ENCODE results near the gene CAGE1. TPM values are rescaled to one million over a fixed set of nuclear protein-coding genes. Genes with fewer than 3 reads are reported as not detected.

The CAGE1 gene
- total and polyA plus RNA-seq, 10 of the 15 experiments (the other 5 are each of a cell fraction or from before 2014, with no cell fraction given), result 0.03 to 0.42 (median 0.08) TPM; not detected in 3

- 0 out of 2 replicates have a peak overlapping the region, but pooled peaks have one; percentile 3 for H3K27ac ChIP-seq (ENCODE audit: control insufficient read depth, insufficient read depth)
- peaks cover 16% of the 10 kb centered on the region for H3K4me1 ChIP-seq (ENCODE audit: control insufficient read depth, insufficient read depth, low read length)
- intact Hi-C loops (cut with micrococcal nuclease; ENCODE audit: unreplicated experiment), result no loop called here
- H3K36me3 ChIP-seq (ENCODE audit: control insufficient read depth in 2 of 2, insufficient read depth in 2 of 2, low read length in 1 of 2), result peaks cover 0 to 40% of the 10 kb centered on the region in 2 experiments
- no peaks in the 10 kb centered on the region for H3K27me3 ChIP-seq (replicated peaks in 1 of 2; ENCODE audit: control insufficient read depth in 2 of 2, insufficient read depth in 2 of 2, low read length in 1 of 2)
- peak overlapping the region; percentile 26; the same call in 1 of the 2 replicates for H3K4me2 ChIP-seq (ENCODE audit: control insufficient read depth, insufficient read depth)
- FAIRE-seq, result no peak
- BruUV-seq (replicated peaks), result no TSS peak
- no peaks in the 10 kb centered on the region for H4K20me1 ChIP-seq (ENCODE audit: control insufficient read depth, insufficient read depth)
- SMC1A ChIA-PET (ENCODE audit: uncharacterized antibody, unreplicated experiment), result interaction anchor here (1.5 to 3.1 kb wide), 2 partner anchors 31 to 83 kb away, joined by 3 to 9 read pairs; no protein-coding TSS in a partner anchor
- CTCF ChIA-PET, result interaction anchor here (1.6 kb wide), 1 partner anchor 31 kb away, joined by 9 read pairs; no protein-coding TSS in a partner anchor
- RAD21 ChIA-PET (ENCODE audit: unreplicated experiment), result no interaction called here
- in situ Hi-C loops (cut with MboI), result no loop called here
- peaks cover 84% of the 10 kb centered on the region for H3K79me2 ChIP-seq (ENCODE audit: control insufficient read depth, insufficient read depth, low read length)
- H2AFZ ChIP-seq (ENCODE audit: control insufficient read depth, low read depth, low read length), result no peak overlapping the region
- no peak for DNase-seq (ENCODE audit: low read depth, low spot score)
- no peak for TF ChIP-seq ZNF207 (IDR thresholded peaks at IDR 0.05; ENCODE audit: borderline replicate concordance)
- TF ChIP-seq, protein P1, sequence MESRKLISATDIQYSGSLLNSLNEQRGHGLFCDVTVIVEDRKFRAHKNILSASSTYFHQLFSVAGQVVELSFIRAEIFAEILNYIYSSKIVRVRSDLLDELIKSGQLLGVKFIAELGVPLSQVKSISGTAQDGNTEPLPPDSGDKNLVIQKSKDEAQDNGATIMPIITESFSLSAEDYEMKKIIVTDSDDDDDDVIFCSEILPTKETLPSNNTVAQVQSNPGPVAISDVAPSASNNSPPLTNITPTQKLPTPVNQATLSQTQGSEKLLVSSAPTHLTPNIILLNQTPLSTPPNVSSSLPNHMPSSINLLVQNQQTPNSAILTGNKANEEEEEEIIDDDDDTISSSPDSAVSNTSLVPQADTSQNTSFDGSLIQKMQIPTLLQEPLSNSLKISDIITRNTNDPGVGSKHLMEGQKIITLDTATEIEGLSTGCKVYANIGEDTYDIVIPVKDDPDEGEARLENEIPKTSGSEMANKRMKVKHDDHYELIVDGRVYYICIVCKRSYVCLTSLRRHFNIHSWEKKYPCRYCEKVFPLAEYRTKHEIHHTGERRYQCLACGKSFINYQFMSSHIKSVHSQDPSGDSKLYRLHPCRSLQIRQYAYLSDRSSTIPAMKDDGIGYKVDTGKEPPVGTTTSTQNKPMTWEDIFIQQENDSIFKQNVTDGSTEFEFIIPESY (IDR thresholded peaks at IDR 0.05), result peak; percentile 22; the same call in 1 of the 2 replicates
- no peak for ATAC-seq
- no peak overlapping the region for H3K9ac ChIP-seq (ENCODE audit: control insufficient read depth, insufficient read depth, low read length)
- POLR2A ChIA-PET, result interaction anchor here (1.1 to 1.4 kb wide), 2 partner anchors 29 to 31 kb away, joined by 3 to 5 read pairs; no protein-coding TSS in a partner anchor
- H3K9me3 ChIP-seq (replicated peaks; ENCODE audit: control insufficient read depth, insufficient read depth, low read length), result peaks cover 6% of the 10 kb centered on the region; the same call in 2 of the 3 replicates
- H3K4me3 ChIP-seq, result peak overlapping the region; percentile 38; the same call in 1 of the 2 replicates
- 95% methylated on average over 5 of the region's 5 CpGs for WGBS (ENCODE audit: insufficient coverage, insufficient replicate concordance, low lambda C conversion rate, missing lambda C conversion rate)
Measured at GRCh38 chr6:7309050-7309449, 80.5 kb downstream of the CAGE1 start.

DNA sequence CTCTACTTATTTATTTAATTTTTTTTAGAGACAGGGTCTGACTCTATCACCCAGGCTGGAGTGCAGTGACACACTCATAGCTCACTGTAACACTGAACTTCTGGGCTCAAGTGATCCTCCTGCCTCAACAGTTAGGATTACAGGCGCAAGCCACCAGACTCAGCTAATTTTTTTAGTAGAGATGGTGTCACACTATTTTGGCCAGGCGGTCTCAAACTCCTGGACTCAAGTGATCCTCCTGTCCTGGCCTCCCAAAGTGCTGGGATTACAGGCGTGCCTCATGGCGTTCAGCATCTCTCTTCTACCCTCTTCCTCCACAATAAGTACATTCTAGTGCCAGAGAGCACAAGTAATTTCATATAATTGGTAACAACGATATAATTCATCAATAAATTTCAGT, 82.0 kb downstream of the CAGE1 start:
- H3K9me3 ChIP-seq (replicated peaks; ENCODE audit: control insufficient read depth, insufficient read depth, low read length), result peaks cover 6% of the 10 kb centered on the region; the same call in 2 of the 3 replicates
- ChIA-PET SMC1A (ENCODE audit: uncharacterized antibody, unreplicated experiment) (interaction anchor here (1.0 to 3.1 kb wide), 4 partner anchors 8 to 31 kb away, joined by 3 to 9 read pairs (median 3); no protein-coding TSS in a partner anchor), RAD21 (ENCODE audit: unreplicated experiment) (interaction anchor here (1.2 to 2.4 kb wide), 2 partner anchors 30 to 82 kb away, joined by 4 to 14 read pairs; partner anchors contain the start of genes CAGE1 and RIOK1), POLR2A (interaction anchor here (1.3 to 2.3 kb wide), 2 partner anchors 22 to 24 kb away, joined by 3 to 6 read pairs; no protein-coding TSS in a partner anchor), CTCF (interaction anchor here (1.6 kb wide), 1 partner anchor 30 kb away, joined by 9 read pairs; no protein-coding TSS in a partner anchor)
- H3K9ac ChIP-seq (ENCODE audit: control insufficient read depth, insufficient read depth, low read length), result no peak overlapping the region
- H3K79me2 ChIP-seq (ENCODE audit: control insufficient read depth, insufficient read depth, low read length), result peaks cover 79% of the 10 kb centered on the region
- 97% methylated on average over 5 of the region's 5 CpGs for WGBS (ENCODE audit: insufficient coverage, insufficient replicate concordance, low lambda C conversion rate, missing lambda C conversion rate)
- H4K20me1 ChIP-seq (ENCODE audit: control insufficient read depth, insufficient read depth), result no peaks in the 10 kb centered on the region
- H3K27ac ChIP-seq (ENCODE audit: control insufficient read depth, insufficient read depth), result peak overlapping the region; percentile 41; the same call in 1 of the 2 replicates
- no peaks in the 10 kb centered on the region for H3K27me3 ChIP-seq (replicated peaks in 1 of 2; ENCODE audit: control insufficient read depth in 2 of 2, insufficient read depth in 2 of 2, low read length in 1 of 2)
- H3K36me3 ChIP-seq (ENCODE audit: control insufficient read depth in 2 of 2, insufficient read depth in 2 of 2, low read length in 1 of 2), result peaks cover 0 to 47% of the 10 kb centered on the region in 2 experiments
- no peak overlapping the region for H2AFZ ChIP-seq (ENCODE audit: control insufficient read depth, low read depth, low read length)
- H3K4me3 ChIP-seq, result peak overlapping the region; percentile 17; the same call in 1 of the 2 replicates
- intact Hi-C loops (cut with micrococcal nuclease; ENCODE audit: unreplicated experiment) (no loop called here), in situ Hi-C loops (cut with MboI) (no loop called here)
- peaks cover 10% of the 10 kb centered on the region for H3K4me1 ChIP-seq (ENCODE audit: control insufficient read depth, insufficient read depth, low read length)
- ATAC-seq, result peak; percentile 7; the same call in 1 of the 3 replicates
- no peak for DNase-seq (ENCODE audit: low read depth, low spot score)
- no TSS peak for BruUV-seq (replicated peaks)
- no peak for FAIRE-seq
- peak overlapping the region; percentile 67 for H3K4me2 ChIP-seq (ENCODE audit: control insufficient read depth, insufficient read depth)
- TF ChIP-seq PBX3 (IDR thresholded peaks at IDR 0.05; ENCODE audit: insufficient replicate concordance, low read depth, low read length), result no peak
- no peak for TF ChIP-seq ETV6 (conservative IDR thresholded peaks at IDR 0.05 in 1 of 2, IDR thresholded peaks at IDR 0.05 in 1 of 2; ENCODE audit: borderline replicate concordance in 1 of 2, low read depth in 1 of 2)
- TF ChIP-seq SREBF2 (IDR thresholded peaks at IDR 0.05; ENCODE audit: low read length), result no peak
- no peak for TF ChIP-seq PKNOX1 (IDR thresholded peaks at IDR 0.05)
- no peak for TF ChIP-seq YBX1 (IDR thresholded peaks at IDR 0.05)
- TF ChIP-seq EP300 (IDR thresholded peaks at IDR 0.05; ENCODE audit: borderline replicate concordance in 1 of 2, control insufficient read depth in 1 of 2, low read depth in 2 of 2, low read length in 2 of 2), result no peak
- TF ChIP-seq CHD4 (IDR thresholded peaks at IDR 0.05), result no peak
- no peak for TF ChIP-seq ZZZ3 (IDR thresholded peaks at IDR 0.05; ENCODE audit: control insufficient read depth, insufficient read length, low read depth)

Data from GM12878 (cell line).